Measurements from ENCODE around the gene PCBP3.
"Not testable (repeated sequence)": the region's sequence is repeated elsewhere in the genome, so short reads cannot be mapped to it uniquely, and the experiment has no call there.

PCBP3 gene

GRCh38 chr21:45713613-45714012 is 70.1 kb downstream of the PCBP3 start:
- H3K79me2 ChIP-seq (ENCODE audit: insufficient read depth, low read depth), result no peaks in the 10 kb centered on the region
- peaks cover 3% of the 10 kb centered on the region; the same call in 1 of the 2 replicates for H3K27me3 ChIP-seq (ENCODE audit: insufficient read depth, low read depth)
- TF ChIP-seq CTCF (conservative IDR thresholded peaks at IDR 0.05; ENCODE audit: low read depth, low read length), result no peak
- H3K4me3 ChIP-seq (IDR thresholded peaks at IDR 0.05; ENCODE audit: insufficient read depth, low read depth, low read length), result no peak overlapping the region
- no peaks in the 10 kb centered on the region for H3K36me3 ChIP-seq (ENCODE audit: insufficient read depth)
- no peak overlapping the region for H3K9ac ChIP-seq
- H3K4me1 ChIP-seq (ENCODE audit: low read depth, poor library complexity, severe bottlenecking), result no peaks in the 10 kb centered on the region
- no peaks in the 10 kb centered on the region for H4K20me1 ChIP-seq (ENCODE audit: insufficient read depth)
- H3K27ac ChIP-seq, result no peak overlapping the region
- no peak overlapping the region for H2AFZ ChIP-seq (ENCODE audit: low read depth)
- no peak overlapping the region for H3K4me2 ChIP-seq

GRCh38 chr21:45715441-45715840 is 71.9 kb downstream of the PCBP3 start:
- H3K4me1 ChIP-seq (ENCODE audit: low read depth, poor library complexity, severe bottlenecking), result no peaks in the 10 kb centered on the region
- no peak overlapping the region for H2AFZ ChIP-seq (ENCODE audit: low read depth)
- peaks cover 5% of the 10 kb centered on the region; the same call in 1 of the 2 replicates for H3K27me3 ChIP-seq (ENCODE audit: insufficient read depth, low read depth)
- H3K27ac ChIP-seq, result no peak overlapping the region
- H3K79me2 ChIP-seq (ENCODE audit: insufficient read depth, low read depth), result no peaks in the 10 kb centered on the region
- H3K4me3 ChIP-seq (IDR thresholded peaks at IDR 0.05; ENCODE audit: insufficient read depth, low read depth, low read length), result no peak overlapping the region
- no peak overlapping the region for H3K4me2 ChIP-seq
- no peaks in the 10 kb centered on the region for H4K20me1 ChIP-seq (ENCODE audit: insufficient read depth)
- no peak for TF ChIP-seq CTCF (conservative IDR thresholded peaks at IDR 0.05; ENCODE audit: low read depth, low read length)
- no peak overlapping the region for H3K9ac ChIP-seq
- no peaks in the 10 kb centered on the region for H3K36me3 ChIP-seq (ENCODE audit: insufficient read depth)

GRCh38 chr21:45718413-45718812 is 74.9 kb downstream of the PCBP3 start:
- Histone ChIP-seq H3K9ac (no peak overlapping the region), H2AFZ (ENCODE audit: low read depth) (no peak overlapping the region), H3K4me1 (ENCODE audit: low read depth, poor library complexity, severe bottlenecking) (no peaks in the 10 kb centered on the region), H3K4me3 (IDR thresholded peaks at IDR 0.05; ENCODE audit: insufficient read depth, low read depth, low read length) (no peak overlapping the region), H3K36me3 (ENCODE audit: insufficient read depth) (no peaks in the 10 kb centered on the region), H4K20me1 (ENCODE audit: insufficient read depth) (no peaks in the 10 kb centered on the region), H3K27ac (no peak overlapping the region), H3K27me3 (ENCODE audit: insufficient read depth, low read depth) (peaks cover 5% of the 10 kb centered on the region; the same call in 1 of the 2 replicates), H3K79me2 (ENCODE audit: insufficient read depth, low read depth) (no peaks in the 10 kb centered on the region), H3K4me2 (no peak overlapping the region)
- no peak for TF ChIP-seq CTCF (conservative IDR thresholded peaks at IDR 0.05; ENCODE audit: low read depth, low read length)

- no peak overlapping the region for H3K4me2 ChIP-seq
- H3K79me2 ChIP-seq (ENCODE audit: insufficient read depth, low read depth), result no peaks in the 10 kb centered on the region
- H2AFZ ChIP-seq (ENCODE audit: low read depth), result no peak overlapping the region
- H3K27me3 ChIP-seq (ENCODE audit: insufficient read depth, low read depth), result peaks cover 8% of the 10 kb centered on the region; the same call in 1 of the 2 replicates
- H3K27ac ChIP-seq, result no peak overlapping the region
- H4K20me1 ChIP-seq (ENCODE audit: insufficient read depth), result no peaks in the 10 kb centered on the region
- H3K9ac ChIP-seq, result no peak overlapping the region
- no peak overlapping the region for H3K4me3 ChIP-seq (IDR thresholded peaks at IDR 0.05; ENCODE audit: insufficient read depth, low read depth, low read length)
- no peaks in the 10 kb centered on the region for H3K36me3 ChIP-seq (ENCODE audit: insufficient read depth)
- H3K4me1 ChIP-seq (ENCODE audit: low read depth, poor library complexity, severe bottlenecking), result no peaks in the 10 kb centered on the region
- no peak for TF ChIP-seq CTCF (conservative IDR thresholded peaks at IDR 0.05; ENCODE audit: low read depth, low read length)
Observed at GRCh38 chr21:45719177-45719802, 75.8 kb downstream of the PCBP3 start.

GRCh38 chr21:45720204-45720603 is 76.7 kb downstream of the PCBP3 start:
- H3K4me3 ChIP-seq (IDR thresholded peaks at IDR 0.05; ENCODE audit: insufficient read depth, low read depth, low read length); H3K4me1 ChIP-seq (ENCODE audit: low read depth, poor library complexity, severe bottlenecking); H3K79me2 ChIP-seq (ENCODE audit: insufficient read depth, low read depth); H4K20me1 ChIP-seq (ENCODE audit: insufficient read depth); H3K27me3 ChIP-seq (ENCODE audit: insufficient read depth, low read depth); H3K27ac ChIP-seq; H2AFZ ChIP-seq (ENCODE audit: low read depth); H3K4me2 ChIP-seq; H3K36me3 ChIP-seq (ENCODE audit: insufficient read depth); H3K9ac ChIP-seq: not testable (repeated sequence)
